H1 (cell line): ENCODE results near the gene KLF16. TPM values are rescaled to one million over a fixed set of nuclear protein-coding genes. Genes with fewer than 3 reads are reported as not detected.

Source experiments
- BCL11A ChIP-seq, 2 experiments: IDR thresholded peaks; one replicate each; pipeline ENCODE4 v1.6.1; 2011; ENCODE audit warnings: low read depth in 2 of 2, low read length in 2 of 2, mild to moderate bottlenecking in 2 of 2
- CHD1 ChIP-seq: IDR thresholded peaks from 2 replicates; pipeline ENCODE4 v1.6.1; 2012; ENCODE audit warnings: low read depth, low read length, improper control_type of control experiment
- CHD7 ChIP-seq: fragments of 300-600 bp; sonication (generic); IDR thresholded peaks from 2 replicates; pipeline ENCODE4 v1.7.1; 2012; ENCODE audit warnings: low read length, moderate library complexity, mild to moderate bottlenecking, inconsistent platforms; ENCODE audit not compliant: insufficient replicate concordance
- HDAC2 ChIP-seq, 2 experiments: fragments of 300-600 bp in 1 of 2; sonication (generic) in 1 of 2; IDR thresholded peaks; 2 replicates each; pipeline ENCODE4 v1.6.1; 2011 to 2012; ENCODE audit warnings: low read depth in 2 of 2, low read length in 2 of 2, mild to moderate bottlenecking in 2 of 2, moderate library complexity in 2 of 2, borderline replicate concordance in 1 of 2, inconsistent platforms in 1 of 2
- JUND ChIP-seq: IDR thresholded peaks from 2 replicates; pipeline ENCODE4 v1.6.1; 2011; ENCODE audit warnings: mild to moderate bottlenecking, improper control_type of control experiment, low read length
- RFX5 ChIP-seq: IDR thresholded peaks from 2 replicates; pipeline ENCODE4 v1.6.1; 2011; ENCODE audit warnings: low read depth, low read length, improper control_type of control experiment, borderline replicate concordance
- SAP30 ChIP-seq: fragments of 300-600 bp; sonication (generic); IDR thresholded peaks from 2 replicates; pipeline ENCODE4 v1.7.1; 2012; ENCODE audit warnings: low read length, moderate library complexity, mild to moderate bottlenecking, inconsistent platforms; ENCODE audit not compliant: insufficient read depth, insufficient replicate concordance
- SIRT6 ChIP-seq: IDR thresholded peaks from one replicate; pipeline ENCODE4 v1.7.1; 2012; ENCODE audit warnings: low read length, inconsistent platforms
- SUZ12 ChIP-seq: fragments of 200-600 bp; sonication (generic); IDR thresholded peaks from 2 replicates; pipeline ENCODE4 v1.6.1; 2012; ENCODE audit warnings: mild to moderate bottlenecking, inconsistent platforms, low read length, moderate library complexity, mixed read lengths
- YY1 ChIP-seq: IDR thresholded peaks from 2 replicates; pipeline ENCODE4 v1.6.1; 2011; ENCODE audit warnings: low read depth, mild to moderate bottlenecking, low read length
- polyA plus RNA-seq, 7 experiments: library from polyadenylated mRNA; depleted of rRNA in 3 of 7; stranded (reverse) in 5 of 7; unstranded in 2 of 7; fragments of >200 nt in 5 of 7; fragments of 200-250 nt in 2 of 7; gene quantifications; 1 replicate in 5 of 7; 2 replicates in 1 of 7; 4 replicates in 1 of 7; pipeline versions ENCODE4 v1.2.1 to v1.2.3, GENCODE V29; 2011 to 2013; ENCODE audit warnings: missing spikeins in 2 of 7, mixed read lengths in 2 of 7
- total RNA-seq: library from RNA; stranded (reverse); fragmentation: NEBNext Ultra II Directional; extraction: Animal tissue kit (Norgen Biotek cat#: 25700); gene quantifications from 2 replicates; pipeline ENCODE4 v1.2.1, GENCODE V29; 2021
- TF ChIP-seq, protein P1 (sequence below): IDR thresholded peaks from 2 replicates; pipeline ENCODE4 v1.6.1; 2012; ENCODE audit warnings: inconsistent platforms

Gene KLF16
- total and polyA plus RNA-seq, 2 of the 8 experiments (the other 6 are each of a cell fraction or from before 2014, with no cell fraction given) = 14.3 to 45.9 TPM

- TF ChIP-seq CHD7 (no peak), SUZ12 (no peak), YY1 (no peak), RFX5 (no peak), SAP30 (no peak), JUND (no peak), SIRT6 (no peak), BCL11A (IDR thresholded peaks at IDR 0.05; ENCODE audit: low read depth in 2 of 2, low read length in 2 of 2) (no peak), CHD1 (no peak), HDAC2 (IDR thresholded peaks at IDR 0.05; ENCODE audit: borderline replicate concordance in 1 of 2, low read depth in 2 of 2, low read length in 2 of 2) (no peak)
- TF ChIP-seq, protein P1, sequence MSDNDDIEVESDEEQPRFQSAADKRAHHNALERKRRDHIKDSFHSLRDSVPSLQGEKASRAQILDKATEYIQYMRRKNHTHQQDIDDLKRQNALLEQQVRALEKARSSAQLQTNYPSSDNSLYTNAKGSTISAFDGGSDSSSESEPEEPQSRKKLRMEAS = no peak
Observed at GRCh38 chr19:1847348-1847683, 16.1 kb downstream of the KLF16 start (continued).
